Fibroblast of villous mesenchyme (primary cell): ENCODE data around the gene TMEM259. TPM values are rescaled to one million over a fixed set of nuclear protein-coding genes. Genes with fewer than 3 reads are reported as not detected.

Experiments
- DNase-seq: peaks from one replicate; pipeline ENCODE4 v3.0.0-alpha.2; 2010; ENCODE audit warnings: low read depth
- H3K4me3 ChIP-seq: 2 replicates; pipeline ENCODE4 v1.5.1; 2011; ENCODE audit warnings: low read depth, mild to moderate bottlenecking, low read length
- CTCF ChIP-seq: IDR thresholded peaks from 2 replicates; pipeline ENCODE4 v1.5.1; 2012; ENCODE audit warnings: low read depth, mild to moderate bottlenecking, low read length; ENCODE audit not compliant: insufficient read depth
- total RNA-seq: library from RNA; depleted of rRNA; stranded (reverse); fragments of >200 nt; gene quantifications from 2 replicates; pipeline ENCODE4 v1.2.3, GENCODE V29; 2012

TMEM259 gene
- total RNA-seq, 1 donor = 84.6 TPM

GRCh38 chr19:1055028-1055425, 34.1 kb upstream of the TMEM259 start:
- TF ChIP-seq CTCF = no peak
- no peak for DNase-seq
- H3K4me3 ChIP-seq = no peak overlapping the region

- H3K4me3 ChIP-seq = no peak overlapping the region
- DNase-seq = no peak
- TF ChIP-seq CTCF = no peak
Observed at GRCh38 chr19:1054102-1055027, 33.4 kb upstream of the TMEM259 start.

- TF ChIP-seq CTCF = no peak
- no peak overlapping the region for H3K4me3 ChIP-seq
- no peak for DNase-seq
Observed at GRCh38 chr19:1053176-1054101, 32.5 kb upstream of the TMEM259 start.

- no peak overlapping the region for H3K4me3 ChIP-seq
- DNase-seq = no peak
- TF ChIP-seq CTCF = no peak
Observed at GRCh38 chr19:1052349-1052975, 31.5 kb upstream of the TMEM259 start.

GRCh38 chr19:1051791-1052190, 30.9 kb upstream of the TMEM259 start:
- no peak for TF ChIP-seq CTCF
- no peak for DNase-seq
- H3K4me3 ChIP-seq = no peak overlapping the region

- H3K4me3 ChIP-seq = no peak overlapping the region
- TF ChIP-seq CTCF = no peak
- no peak for DNase-seq
Observed at GRCh38 chr19:1050989-1051788, 30.3 kb upstream of the TMEM259 start.
